ENCODE results near the gene CD28.

CD28 gene

DNA sequence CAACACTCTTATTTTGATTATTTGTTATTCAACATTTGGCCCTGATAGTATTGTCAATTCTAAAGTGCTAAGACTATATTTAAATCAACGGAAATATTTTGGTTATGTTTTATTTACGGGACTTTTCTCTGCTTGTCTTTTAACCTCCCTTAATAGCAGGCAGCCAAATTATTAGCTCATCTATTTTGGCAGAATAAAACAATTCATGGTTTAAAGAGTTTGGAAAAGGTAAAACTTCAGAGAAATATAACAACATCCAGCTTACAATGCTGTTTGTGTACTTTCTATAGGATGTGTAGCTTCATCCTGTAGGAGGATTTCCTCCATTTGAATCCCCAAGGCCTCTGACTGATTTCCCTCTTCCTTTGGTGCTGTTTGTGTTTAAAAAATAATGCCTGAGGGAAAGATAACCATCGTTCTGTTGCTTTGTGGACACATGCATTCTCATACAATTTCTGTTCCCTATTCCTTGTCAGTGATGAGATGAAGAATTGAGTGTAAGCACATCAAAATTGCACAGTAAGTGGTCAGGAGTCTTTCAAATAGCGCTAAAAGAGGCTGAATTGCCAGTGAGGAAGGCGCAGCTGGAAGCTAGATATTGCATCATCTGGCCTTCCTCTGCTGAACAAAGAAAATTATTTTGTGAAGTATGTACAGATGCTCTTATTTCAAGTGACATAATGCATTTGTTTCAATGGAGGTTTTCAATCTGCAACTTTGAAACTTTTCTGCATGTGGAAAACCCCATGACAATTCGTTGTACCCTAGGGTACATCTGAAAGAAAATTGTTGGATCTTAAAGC, 80.3 kb downstream of the CD28 start:
- DNase-seq = no peak

DNA sequence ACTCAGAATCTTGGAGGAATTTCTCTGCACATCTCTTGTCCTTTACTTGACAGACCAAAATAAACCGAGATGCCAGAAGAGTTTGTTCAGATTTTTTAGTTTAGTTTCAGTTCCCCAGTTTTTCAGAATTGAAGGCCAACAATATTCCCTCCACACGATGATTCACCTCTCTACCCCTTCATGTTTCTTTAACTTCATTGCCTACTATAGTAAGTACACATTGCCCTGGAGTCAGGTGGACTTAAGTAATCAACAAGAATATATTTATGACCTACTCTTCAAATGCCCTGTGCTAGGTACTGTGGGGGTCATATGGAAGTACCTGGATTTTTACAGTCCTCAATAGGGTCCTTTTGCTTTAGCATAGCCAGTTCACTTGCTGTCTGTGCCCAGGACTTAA, 81.5 kb downstream of the CD28 start:
- DNase-seq = no peak
